Stimulated activated CD4-positive, alpha-beta T cell treated with anti-CD3 and anti-CD28 coated beads, Interleukin-4, amount 100 ng/mL, for 24 hours (primary cell): ENCODE measurements around the gene PFKP.

Source experiments
- DNase-seq: peaks from one replicate; pipeline ENCODE4 v3.0.0-alpha.2; 2020

PFKP gene

GRCh38 chr10:3067118-3067858 is at the start of gene PFKP:
PFKP (plus strand) TSS chr10:3067548; CDS start chr10:3067596, 48 bp downstream.
- DNase-seq: peak; percentile 69

GRCh38 chr10:3018247-3018646 is 49.1 kb upstream of the PFKP start:
- no peak for DNase-seq

GRCh38 chr10:3020311-3020710 is 47.0 kb upstream of the PFKP start:
- no peak for DNase-seq

- DNase-seq: no peak
These were observed 46.5 kb upstream of the PFKP start for GRCh38 chr10:3020881-3021280.

- no peak for DNase-seq
These were observed 45.3 kb upstream of the PFKP start for GRCh38 chr10:3022027-3022426.

- DNase-seq: no peak
These were observed 43.5 kb upstream of the PFKP start for GRCh38 chr10:3023892-3024291.

GRCh38 chr10:3025026-3025683 is 42.2 kb upstream of the PFKP start:
- no peak for DNase-seq

- DNase-seq: no peak
These were observed 39.5 kb upstream of the PFKP start for GRCh38 chr10:3027866-3028265.

- no peak for DNase-seq
These were observed 38.9 kb upstream of the PFKP start for GRCh38 chr10:3028441-3028840.

- DNase-seq: no peak
These were observed 36.6 kb upstream of the PFKP start for GRCh38 chr10:3030765-3031164.

GRCh38 chr10:3031490-3031889 is 35.9 kb upstream of the PFKP start:
- DNase-seq: no peak

- no peak for DNase-seq
These were observed 33.4 kb upstream of the PFKP start for GRCh38 chr10:3033925-3034324.

- DNase-seq: no peak
These were observed 32.7 kb upstream of the PFKP start for GRCh38 chr10:3034616-3035015.

GRCh38 chr10:3036155-3037021 is 31.0 kb upstream of the PFKP start:
- DNase-seq: no peak

- DNase-seq: no peak
These were observed 30.2 kb upstream of the PFKP start for GRCh38 chr10:3037182-3037581.

GRCh38 chr10:3040069-3040468 is 27.3 kb upstream of the PFKP start:
- no peak for DNase-seq

- no peak for DNase-seq
These were observed 24.8 kb upstream of the PFKP start for GRCh38 chr10:3042589-3042988.

GRCh38 chr10:3043512-3044368 is 23.6 kb upstream of the PFKP start:
- DNase-seq: peak; percentile 60

- DNase-seq: peak; percentile 9
These were observed 21.7 kb upstream of the PFKP start for GRCh38 chr10:3045471-3046209.

- no peak for DNase-seq
These were observed 21.1 kb upstream of the PFKP start for GRCh38 chr10:3046210-3046779.

- DNase-seq: no peak
These were observed 20.3 kb upstream of the PFKP start for GRCh38 chr10:3046981-3047547.
